Measurements from ENCODE around the gene JHY.
"Not testable (repeated sequence)": the region's sequence is repeated elsewhere in the genome, so short reads cannot be mapped to it uniquely, and the experiment has no call there.

The JHY gene

DNA sequence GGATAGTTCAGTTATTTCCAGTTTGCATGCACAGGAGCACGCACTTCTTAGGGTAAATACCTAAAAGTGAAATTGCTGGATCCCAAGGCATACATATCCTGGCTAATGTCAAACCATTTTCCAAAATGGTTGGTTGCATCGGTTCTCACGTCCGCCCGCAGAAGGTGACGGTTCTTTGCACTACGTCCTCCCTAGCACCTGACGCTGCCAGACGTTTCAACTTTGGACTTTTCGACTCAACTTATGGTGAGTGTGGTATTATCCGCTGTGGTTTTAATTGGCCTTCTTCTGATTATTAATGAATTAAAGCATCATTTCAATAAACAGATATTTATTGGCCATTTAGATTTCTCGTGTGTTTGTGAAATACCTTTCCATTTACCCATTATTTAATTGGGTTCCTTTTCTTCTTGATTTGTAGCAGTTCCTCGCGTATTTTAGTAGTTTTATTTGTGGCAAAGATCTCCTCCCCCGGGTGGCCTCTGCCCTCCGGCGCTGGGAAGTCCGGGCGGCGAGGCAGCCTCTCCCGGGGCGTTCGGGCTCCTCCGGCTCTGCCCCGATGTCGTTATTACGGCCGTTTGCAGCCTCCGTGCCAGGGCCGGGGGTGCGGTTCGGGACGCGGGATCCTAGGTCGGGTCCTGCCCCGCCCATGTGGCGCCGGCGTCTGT lies at the start of gene JHY:
Gene JHY, plus strand, starts transcription at position 571 of the 668 bp plus-strand sequence. CDS start 3,091 bp downstream, outside the sequence.
- peak; percentile 74 for DNase-seq

DNA sequence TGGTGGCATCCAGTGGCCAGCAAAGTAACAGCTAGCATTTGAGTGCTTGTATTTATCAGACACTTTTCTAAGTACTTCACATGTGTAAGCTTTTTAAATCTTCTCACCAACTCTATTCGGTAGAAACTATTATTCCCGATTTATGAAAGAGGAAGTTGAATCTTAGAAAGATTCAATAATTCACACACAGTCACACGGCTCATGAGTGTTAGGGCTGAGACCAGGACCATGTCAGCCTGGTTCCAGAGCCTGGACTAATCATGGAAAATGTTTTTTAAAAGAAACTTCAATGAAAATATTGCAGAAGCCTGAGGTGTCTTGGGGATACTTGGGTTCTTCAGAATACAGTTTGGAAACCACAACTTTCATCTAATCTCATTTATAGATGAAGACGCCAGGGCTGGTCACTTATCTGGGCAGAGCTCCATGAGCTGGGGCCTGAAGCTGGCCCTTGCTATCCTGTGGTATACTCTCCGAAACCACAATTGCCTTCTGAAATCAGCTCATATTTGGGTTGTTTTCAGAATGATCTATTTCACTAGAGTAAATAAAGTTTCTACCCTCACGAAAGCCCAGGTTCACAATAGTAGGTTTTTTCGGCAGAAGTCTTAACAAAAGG lies 48.6 kb upstream of the JHY start:
- no peak for DNase-seq

DNA sequence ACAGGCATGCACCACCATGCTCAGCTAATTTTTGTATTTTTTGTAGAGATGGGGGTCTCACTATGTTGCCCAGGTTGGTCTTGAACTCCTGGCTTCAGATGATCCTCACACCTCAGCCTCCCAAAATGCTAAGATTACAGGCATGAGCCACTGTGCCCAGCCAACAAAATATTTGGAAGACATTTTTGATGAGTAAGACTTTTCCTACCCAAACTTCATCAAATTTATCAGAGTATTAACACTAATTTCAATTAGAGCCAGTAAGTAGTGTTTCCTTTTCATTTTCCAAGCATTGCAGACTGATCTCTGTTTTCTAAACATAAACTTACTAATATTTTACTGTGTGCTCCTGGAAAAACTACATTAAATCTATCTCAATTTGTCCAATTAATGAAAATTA lies 45.6 kb upstream of the JHY start:
- DNase-seq = no peak

DNA sequence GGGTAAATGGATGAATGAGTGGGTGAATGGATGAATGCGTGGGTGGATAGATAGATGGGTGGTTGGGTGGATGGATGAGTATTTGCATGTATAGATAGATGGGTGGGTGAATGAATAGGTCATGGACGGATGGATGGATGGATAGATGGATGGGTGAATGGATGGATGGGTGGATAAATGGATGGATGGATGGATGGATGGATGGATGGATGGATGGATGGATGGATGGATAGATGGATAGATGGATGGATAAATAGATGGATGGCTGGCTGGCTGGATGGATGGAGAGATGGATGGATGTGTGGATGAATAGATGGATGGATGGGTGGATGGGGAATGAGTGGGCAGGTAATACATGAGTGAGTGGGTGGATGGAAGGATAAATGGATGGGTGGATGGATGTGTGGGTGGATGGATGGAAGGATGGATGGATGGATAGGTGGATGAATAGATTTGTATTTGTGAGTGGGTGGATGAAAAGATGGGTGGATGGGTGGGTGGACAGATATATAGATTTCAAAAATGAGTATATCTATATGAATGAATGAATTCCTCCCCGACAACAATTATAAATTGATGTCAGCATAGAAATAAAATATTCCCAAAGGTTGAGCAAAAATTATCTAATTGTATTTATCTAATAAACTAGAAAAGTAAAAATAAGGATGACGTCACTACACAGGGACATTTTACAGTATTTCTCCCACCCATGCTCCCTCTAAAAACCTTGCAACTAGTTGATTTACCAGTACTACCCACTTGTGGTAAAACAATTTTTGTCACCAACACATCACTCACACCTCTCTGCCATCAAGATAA lies 44.8 kb upstream of the JHY start:
- no peak for DNase-seq

DNA sequence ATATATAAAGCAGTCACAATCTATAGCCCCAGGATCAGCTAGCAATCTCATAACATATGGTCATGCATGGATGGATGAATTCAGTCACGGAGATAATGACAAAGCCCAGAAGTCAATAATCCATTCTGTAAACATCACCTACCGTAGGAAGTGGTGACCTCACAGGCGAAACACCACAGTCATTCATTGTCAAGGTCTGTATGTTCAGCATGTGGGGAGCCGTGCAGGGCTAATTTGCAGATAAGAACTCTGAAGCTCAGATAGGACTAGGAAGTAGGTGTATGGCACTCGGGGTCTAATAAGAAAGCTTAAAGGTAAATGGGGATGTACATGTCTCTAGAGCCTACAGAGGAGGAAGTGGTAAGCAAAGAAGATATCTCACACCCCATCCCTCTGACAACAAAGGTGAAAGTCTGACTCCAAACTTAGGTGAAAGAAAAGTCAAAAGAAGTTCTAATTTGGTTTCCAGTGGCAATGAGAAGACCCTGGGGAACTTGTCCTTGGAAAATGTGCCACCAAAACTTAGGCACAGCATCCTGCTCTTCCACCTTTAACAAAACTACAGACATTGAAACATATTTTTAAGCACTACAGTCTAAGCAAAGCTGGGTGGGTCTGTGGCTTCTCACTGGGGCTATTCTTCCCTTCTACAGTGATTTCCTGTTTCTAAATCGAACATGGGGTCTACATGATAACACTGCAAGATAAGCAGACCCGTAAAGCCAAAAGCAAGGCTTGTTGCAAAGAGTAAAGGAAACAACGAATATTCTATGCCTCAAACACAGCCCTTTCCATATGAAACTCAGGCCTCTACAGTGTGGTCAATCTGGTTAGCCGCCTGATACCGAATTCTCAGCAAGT lies 39.0 kb upstream of the JHY start:
- DNase-seq = peak; percentile 45

DNA sequence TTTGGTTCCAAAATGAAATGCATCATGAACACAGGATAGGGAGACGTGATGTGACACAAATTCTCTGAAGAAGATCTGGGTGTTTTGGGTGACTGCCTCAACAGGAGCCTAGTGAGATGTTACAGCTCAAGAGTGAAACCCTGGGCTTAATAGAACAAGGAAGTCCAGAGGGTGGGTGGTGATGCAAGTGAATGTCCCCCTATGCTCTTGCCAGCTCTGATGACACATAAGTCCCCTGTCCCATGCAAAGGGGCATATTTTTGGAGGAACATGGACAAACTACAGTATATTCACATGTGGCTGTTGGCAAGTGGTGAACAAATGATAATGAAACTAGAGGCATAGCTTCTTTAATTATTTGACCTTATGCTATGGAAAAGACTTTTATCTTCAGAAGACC lies 35.1 kb upstream of the JHY start:
- no peak for DNase-seq

DNA sequence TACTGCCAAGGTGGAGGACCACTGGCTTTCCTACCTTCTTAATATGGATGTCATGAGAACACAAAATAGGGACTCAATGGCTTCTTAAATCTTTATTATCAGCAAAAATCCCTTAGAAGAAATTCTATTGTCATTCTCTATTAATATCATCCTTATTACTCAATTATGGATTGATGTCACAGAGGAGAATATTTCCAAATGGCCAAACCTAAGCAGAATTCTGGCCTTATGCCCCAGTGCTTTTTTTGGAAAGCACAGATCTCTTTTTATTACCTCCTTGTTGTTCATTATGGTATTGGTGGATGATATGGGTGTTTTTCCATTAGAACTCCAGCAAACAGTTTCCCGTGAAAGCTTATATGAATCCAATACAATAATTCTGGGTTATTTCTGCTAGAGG lies 34.4 kb upstream of the JHY start:
- no peak for DNase-seq

DNA sequence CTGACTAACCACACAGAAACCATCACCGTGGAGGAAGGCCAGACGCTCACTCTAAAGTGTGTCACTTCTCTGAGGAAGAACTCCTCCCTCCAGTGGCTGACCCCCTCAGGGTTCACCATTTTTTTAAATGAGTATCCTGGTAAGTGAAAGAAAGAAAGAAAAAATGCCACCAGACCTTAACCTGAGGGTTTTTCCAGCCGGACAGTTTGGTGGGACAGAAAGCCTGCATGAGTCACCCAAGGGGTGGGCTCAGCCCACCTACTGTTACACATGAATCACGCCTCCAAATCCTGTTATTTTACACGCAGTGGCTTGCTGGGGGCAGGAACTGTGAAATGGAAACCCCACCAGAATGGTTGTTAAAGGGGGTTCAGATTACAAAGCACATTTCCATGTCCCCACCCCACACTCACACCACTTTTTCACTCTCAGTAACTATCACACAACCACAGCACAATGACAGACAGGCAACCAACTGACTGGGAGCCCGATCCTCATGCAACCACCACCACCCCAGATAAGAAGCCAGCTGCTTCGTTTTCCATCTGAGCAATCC lies 32.4 kb upstream of the JHY start:
- no peak for DNase-seq

DNA sequence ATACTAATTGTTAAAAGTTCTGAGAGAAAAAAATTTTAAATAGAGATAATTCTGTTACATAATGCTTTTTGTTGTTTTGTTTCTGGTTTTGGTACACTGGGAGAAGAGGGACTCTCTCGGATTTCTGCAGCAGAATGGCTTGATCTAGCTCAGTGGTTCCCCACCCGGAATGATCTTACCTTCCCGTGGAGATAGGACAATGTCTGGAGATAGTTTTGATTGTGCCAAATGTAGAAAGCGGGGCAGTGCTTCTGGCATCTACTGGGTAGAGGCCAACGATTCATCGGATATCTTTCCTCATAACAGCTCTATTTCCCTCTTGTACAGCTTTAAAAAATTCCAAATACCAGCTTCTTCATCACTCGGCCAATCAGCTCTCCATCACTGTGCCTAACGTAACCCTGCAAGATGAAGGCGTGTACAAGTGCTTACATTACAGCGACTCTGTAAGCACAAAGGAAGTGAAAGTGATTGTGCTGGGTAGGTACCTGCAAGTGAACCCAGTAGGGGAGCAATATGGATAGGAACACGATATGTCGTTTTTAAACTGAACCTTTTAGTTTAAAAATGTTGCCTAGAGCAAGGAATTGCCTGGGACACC lies 31.1 kb upstream of the JHY start:
- no peak for DNase-seq

DNA sequence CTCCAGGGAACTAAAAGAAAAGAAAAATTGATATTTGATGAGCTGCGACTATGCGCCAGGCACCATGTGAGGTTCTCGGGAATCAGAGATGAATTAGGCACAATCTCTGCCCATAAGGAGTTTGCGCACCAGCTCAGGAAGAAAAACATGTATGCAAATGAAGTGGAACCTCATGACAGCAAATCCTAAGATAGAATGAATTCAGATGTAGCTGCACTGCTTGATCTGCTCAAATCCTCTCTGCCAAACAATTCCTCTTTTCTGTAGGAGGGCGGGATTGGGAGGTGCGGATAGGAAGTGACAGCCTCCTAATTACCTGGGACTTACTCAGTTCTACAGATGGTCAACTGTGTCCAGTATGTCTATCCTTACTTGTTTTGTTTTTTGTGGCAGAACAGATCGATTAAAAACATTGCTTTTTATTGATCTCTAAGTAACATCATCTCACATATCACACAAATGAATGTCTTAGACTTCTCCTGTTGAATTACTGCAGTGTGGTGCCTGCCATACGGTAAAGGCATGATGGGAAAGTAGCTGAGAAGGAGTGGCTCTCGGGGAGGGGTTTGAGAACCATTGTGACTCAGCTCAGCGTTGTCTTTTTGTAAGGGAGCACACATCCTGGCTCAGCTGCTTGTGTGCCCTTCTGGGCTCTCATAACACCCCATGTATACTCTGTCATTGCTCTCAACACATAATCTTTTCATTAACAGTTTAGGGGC lies 30.3 kb upstream of the JHY start:
- DNase-seq = no peak

DNA sequence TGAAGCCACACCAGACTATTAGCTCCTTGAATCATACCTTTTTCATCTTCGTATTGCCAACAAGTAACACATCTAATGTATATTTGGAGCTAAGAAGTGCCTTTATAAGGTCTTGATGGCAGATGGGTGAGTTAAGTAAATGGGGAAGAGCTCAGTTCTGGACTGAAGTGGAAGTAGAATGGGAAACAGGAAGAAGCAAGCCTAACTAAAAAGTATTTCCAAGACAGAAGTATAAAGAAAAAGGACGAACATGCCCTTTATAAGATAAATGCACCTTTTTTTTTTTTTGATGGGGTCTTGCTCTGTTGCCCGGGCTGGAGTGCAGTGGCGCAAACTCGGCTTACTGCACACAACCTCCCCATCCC lies 29.8 kb upstream of the JHY start:
- DNase-seq = no peak

DNA sequence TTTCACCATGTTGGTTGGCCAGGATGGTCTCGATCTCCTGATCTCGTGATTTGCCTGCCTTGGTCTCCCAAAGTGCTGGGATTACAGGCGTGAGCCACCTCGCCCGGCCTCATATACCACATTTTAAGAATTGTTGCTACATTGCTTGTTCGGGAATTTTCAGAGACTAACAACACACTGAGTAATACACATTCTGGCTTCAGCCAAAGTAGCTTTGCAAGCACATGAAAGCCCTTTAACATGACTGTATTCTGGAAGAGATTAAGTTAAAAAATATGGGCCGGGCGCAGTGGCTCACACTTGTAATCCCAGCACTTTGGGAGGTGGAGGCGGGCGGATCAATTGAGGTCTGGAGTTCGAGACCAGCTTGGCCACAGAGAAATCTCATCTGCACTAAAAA lies 29.3 kb upstream of the JHY start:
- DNase-seq = no peak

DNA sequence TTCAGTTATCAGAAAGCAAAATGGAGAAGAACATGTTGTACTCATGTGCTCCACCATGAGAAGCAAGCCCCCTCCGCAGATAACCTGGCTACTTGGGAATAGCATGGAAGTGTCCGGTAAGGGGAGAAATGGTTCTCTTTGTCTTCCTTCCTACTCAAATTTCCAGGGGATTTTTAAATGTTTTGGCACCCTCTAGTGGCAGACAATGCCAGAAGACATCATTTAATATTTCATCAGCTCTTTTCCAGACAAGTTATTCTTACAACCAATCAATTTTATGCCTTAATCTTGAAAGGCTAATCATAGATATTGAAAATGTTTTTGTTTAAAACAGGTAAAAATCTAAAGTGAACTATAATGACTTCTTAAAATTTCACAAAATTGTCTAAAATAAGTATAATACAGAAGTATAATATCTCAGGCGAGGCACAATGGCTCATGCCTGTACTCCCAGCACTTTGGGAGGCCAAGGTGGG lies 28.6 kb upstream of the JHY start:
- DNase-seq = peak; percentile 95

DNA sequence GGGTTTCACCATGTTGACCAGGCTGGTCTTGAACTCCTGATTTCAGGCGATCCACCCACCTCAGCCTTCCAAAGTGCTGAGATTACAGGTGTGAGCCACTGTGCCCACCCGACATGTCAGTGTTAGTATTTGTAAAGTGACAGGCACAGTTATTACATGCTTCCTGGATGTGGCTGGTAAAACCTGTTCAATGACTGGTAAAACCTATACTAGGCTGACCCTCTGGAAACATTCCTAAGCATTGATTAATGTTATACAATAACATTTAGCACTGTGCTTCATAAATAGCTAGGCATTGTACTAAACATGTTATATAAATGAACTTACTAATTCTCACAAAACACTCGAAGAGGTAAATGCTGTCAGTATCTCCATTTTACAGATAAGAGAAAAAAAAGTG lies 20.9 kb upstream of the JHY start:
- no peak for DNase-seq

DNA sequence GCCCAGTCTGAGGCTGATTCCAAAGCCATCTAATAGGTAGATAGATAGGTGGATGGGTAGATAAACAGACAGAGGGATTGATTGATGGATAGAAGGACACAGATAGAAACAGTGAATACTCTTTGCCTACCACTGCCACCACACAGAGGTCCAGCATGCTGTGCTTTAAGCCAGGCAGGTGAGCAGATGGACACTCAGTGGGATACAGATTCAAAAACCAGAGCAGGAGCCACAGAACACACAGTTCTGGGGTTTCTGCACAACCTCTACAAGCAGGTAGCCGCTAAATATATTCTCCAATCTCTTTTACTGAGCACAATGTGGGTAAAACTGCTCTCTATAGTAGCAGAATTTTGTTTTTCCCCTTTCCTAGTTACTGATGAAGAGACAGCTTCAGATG lies 20.5 kb upstream of the JHY start:
- DNase-seq = no peak

DNA sequence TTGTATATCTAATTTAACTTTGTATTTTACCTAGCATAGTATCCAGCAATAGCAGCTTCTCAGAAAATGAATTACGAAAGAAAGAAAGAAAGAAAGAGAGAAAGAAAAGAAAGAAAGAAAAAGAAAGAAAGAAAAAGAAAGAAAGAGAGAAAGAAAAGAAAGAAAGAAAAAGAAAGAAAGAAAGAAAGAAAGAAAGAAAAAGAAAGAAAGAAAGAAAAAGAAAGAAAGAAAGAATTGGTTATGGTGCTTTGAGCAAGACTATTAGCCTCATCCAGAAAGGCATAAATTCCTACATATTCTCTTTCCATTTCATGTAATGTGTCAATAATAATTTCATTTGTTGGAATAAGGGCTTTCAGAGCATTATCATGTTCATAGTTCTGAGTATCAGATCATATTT lies 19.4 kb upstream of the JHY start:
- not testable (repeated sequence) for DNase-seq

DNA sequence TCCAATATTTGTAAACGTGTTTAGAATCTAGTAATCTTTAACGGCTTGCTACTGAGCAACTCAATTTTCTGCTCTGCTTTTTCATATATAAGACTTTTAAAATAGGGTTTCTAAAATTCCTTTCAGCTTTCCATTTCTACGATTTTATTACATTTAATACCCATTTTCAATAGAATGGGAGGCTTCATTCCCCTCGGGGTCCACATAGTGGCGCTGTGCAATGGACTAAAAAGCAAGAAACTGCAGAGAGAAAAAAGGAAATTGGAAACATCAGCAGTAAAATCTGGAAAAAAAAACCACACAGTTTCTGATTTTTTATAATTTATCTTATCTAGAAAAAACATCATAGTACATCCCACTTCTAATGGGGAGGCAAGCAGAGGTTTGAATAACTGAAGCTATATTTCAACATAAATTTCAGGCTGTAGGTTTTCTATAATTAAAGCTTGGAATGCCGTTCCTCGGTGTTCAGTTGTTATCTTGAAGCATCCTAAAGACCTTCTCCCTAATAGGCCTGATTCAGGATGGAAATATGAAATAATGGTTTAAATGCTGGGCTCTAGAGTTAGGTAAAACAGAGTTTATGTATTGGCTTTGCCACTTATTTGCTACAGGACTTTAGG lies 18.7 kb upstream of the JHY start:
- DNase-seq = peak; percentile 79

DNA sequence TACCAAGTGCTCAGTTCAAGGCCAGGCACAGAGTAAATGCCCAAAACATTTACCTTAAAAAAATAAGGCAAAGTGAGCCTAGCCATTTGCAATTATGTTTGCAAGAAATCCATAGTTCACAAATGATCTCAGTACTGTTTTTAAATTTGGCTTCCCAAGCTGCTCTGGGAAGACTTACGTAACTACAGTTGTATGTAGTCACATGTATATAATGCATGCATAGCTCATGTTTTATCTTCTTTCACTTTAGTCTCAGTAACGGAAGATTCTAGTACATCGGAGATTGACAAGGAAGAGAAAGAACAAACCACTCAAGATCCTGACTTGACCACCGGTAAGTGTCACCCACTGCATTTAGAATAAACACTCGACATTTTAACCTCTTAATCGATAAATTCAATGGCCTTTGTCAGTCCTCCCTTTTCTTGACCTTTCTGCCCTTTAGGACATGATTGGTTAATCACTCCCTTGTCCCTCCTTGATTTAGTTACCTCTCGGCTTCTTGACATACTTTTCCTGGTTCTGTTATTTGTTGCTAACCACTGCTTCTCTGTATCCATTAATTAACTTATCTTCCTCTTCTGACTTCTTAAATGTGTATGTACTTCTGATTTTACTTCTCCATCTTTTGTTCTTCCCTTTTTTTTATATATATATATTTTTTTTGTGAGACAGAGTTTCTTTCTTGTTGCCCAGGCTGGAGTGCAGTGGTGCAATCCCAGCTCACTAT lies 18.0 kb upstream of the JHY start:
- DNase-seq = no peak

DNA sequence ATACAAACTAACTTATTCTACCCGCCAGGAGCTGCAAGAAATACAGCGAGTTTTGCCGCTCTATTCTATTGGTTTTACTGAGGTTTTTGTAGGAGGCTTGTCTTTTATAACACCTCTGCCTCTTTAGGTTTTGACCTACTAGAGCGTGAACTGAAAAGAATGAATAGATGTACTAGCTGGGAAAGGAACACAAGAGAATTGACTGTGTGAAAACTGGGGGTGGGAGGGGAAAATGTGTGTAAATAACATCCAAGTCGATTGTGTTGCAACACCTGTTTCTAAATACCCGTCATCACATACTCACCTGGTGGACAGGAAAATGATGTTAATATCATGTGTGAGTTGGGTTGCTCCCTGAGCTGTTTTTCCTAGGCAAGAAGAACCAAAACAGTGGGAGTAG lies 12.9 kb upstream of the JHY start:
- no peak for DNase-seq

DNA sequence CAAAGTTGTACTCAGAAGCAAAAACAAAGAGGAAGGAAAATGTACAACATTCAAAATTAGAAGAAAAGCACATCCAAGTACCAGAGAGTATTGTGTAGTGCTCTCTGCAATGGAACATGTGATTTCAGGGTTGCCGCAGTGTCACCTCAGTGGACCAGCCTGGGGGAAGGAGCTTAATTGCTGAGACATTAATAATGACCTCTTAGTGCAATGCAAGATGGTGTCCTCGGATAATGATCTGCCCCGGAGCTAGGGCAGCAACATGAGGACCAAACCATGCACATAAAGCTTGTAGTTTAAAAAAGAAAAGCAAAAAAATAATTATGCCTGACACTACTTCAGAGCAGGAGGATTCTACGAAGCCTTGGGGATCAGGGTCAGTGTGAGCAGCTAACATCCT lies 11.3 kb upstream of the JHY start:
- no peak for DNase-seq

Data from eye (tissue), 1 donor.